Occipital lobe (tissue), 2 donors: Measurements from ENCODE around the gene LILRA6. TPM values are rescaled to one million over a fixed set of nuclear protein-coding genes. Genes with fewer than 3 reads are reported as not detected.
A peak's percentile ranks its signal among the peaks of the same experiment; 100 is the strongest.
"Not testable (repeated sequence)": the region's sequence is repeated elsewhere in the genome, so short reads cannot be mapped to it uniquely, and the experiment has no call there.

Source experiments
- DNase-seq: peaks from one replicate; lab custom pipeline; 2025; lab: John Stamatoyannopoulos, UW
- total RNA-seq: library from RNA; depleted of rRNA; stranded (reverse); fragments of >200 nt; gene quantifications from one replicate; pipeline ENCODE4 v1.2.3, GENCODE V29; 2014

Gene LILRA6
- total RNA-seq, 1 donor from 2014 or later, result not detected

- DNase-seq, result peak; percentile 46
These were observed 11.3 kb downstream of the LILRA6 start for GRCh38 chr19:54231077-54231931.

- DNase-seq, result no peak
These were observed 12.6 kb downstream of the LILRA6 start for GRCh38 chr19:54230031-54230430.

DNA sequence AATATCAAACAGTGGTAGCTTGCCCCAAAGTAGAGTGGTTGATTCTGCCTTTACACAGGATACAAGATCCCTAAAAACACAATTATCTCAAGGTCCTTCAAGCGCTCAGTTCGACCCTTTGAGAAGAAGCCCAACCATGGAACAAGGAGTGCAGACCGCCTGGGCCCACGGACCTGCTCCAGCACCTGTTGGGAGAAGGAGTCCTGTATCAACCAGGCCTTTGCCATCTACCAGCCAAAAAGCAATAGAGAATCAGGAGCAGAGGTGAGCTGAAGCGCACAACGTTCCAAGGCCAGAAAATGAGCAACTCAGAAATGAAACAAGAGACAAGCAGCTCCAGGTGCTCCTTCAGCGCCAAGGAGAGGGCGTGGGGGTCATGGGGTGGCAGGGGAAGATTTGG lies 13.4 kb downstream of the LILRA6 start:
- no peak for DNase-seq

GRCh38 chr19:54224619-54225018 lies 18.0 kb downstream of the LILRA6 start:
- not testable (repeated sequence) for DNase-seq

- not testable (repeated sequence) for DNase-seq
These were observed 18.7 kb downstream of the LILRA6 start for GRCh38 chr19:54223937-54224281.

GRCh38 chr19:54223277-54223936 lies 19.2 kb downstream of the LILRA6 start:
- DNase-seq, result not testable (repeated sequence)

DNA sequence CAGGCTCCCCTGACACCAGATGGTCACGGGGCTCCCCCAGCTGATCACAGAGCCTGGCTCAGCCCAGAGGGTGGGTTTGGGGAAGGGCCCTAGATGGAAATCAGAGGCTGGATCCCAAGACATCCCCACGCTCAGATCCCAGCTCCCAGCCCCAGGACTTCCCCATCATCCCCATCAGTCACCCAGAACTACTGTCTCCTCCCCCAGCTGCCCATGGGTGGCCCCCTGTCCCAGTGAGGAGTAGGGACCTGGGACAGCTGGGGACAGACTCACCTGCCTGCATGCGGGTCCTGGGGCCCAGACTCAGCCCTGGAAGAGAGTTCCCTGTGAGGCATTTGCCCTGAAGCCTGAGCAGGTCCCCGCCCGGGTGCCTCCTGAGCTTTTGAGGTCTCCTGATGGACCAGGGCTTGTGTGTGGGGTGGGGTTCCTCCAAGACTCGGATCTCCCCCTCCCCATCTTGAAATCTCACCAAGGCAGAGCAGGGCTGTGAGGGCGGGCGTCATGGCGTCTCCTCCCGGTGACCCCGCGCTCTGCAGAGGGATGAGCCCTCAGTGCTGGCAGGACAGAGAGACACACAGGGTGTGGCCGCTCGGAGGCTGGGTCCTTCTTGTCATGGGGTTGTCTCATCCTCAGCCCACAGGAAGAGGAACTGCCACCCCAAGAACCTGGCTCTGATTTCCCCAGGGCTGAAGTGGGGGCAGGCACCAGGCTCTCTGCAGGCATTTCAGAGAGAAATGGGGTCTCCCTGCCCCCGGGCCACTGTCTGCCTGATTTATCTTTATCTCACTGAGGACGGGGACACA lies 19.9 kb downstream of the LILRA6 start, which contains the start of gene LILRB3:
LILRB3 (minus strand) TSS at position 534 of the 803 bp plus-strand sequence; CDS start at position 503, 31 bp downstream.
- not testable (repeated sequence) for DNase-seq

DNA sequence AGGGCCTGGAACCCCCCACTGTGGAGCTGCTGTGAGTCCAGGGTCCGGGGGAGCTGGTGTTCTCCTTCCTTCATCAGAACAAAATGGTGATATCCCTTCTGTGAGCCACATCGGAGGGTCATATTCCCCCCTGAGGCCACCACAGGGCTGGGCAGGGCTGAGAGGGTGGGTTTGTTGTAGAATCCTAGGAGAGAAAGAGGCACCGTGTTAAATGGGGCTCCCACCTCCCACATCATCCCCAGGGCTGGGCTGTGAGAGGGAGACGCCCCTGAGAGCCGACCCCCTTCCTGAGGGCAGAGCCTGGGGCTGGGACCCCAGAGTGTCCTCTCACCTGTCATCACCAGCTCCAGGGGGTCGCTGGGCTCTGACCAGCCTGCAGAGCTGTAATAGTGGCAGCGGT lies 20.6 kb downstream of the LILRA6 start:
- not testable (repeated sequence) for DNase-seq

DNA sequence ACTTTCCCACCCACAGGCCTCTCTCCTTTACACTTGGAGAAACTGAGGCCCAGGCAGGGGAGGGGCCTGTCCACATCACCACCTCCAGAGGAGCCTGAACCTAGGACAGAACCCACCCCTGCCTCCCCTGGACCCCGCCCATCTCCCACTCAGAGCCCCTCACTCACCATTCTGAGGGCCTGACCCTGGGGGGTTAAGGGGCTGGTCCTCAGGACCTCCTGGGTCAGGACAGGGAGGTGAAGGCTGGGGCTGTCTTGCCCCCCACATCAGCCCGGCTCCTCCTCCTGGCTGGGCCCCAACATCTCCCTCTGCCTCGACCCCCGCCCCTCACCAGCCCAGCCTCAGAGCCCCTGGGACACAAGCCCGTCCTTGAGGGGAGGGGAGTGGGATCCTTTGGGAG lies 22.9 kb downstream of the LILRA6 start:
- not testable (repeated sequence) for DNase-seq

- no peak for DNase-seq
These were observed 23.5 kb downstream of the LILRA6 start for GRCh38 chr19:54218960-54219661.

GRCh38 chr19:54218259-54218658 lies 24.3 kb downstream of the LILRA6 start:
- DNase-seq, result no peak

- not testable (repeated sequence) for DNase-seq
These were observed 24.9 kb downstream of the LILRA6 start for GRCh38 chr19:54217517-54218247.

- no peak for DNase-seq
These were observed 25.7 kb downstream of the LILRA6 start for GRCh38 chr19:54216869-54217268.

- DNase-seq, result not testable (repeated sequence)
These were observed 27.9 kb downstream of the LILRA6 start for GRCh38 chr19:54214734-54215133.

GRCh38 chr19:54214217-54214616 lies 28.4 kb downstream of the LILRA6 start:
- DNase-seq, result not testable (repeated sequence)

DNA sequence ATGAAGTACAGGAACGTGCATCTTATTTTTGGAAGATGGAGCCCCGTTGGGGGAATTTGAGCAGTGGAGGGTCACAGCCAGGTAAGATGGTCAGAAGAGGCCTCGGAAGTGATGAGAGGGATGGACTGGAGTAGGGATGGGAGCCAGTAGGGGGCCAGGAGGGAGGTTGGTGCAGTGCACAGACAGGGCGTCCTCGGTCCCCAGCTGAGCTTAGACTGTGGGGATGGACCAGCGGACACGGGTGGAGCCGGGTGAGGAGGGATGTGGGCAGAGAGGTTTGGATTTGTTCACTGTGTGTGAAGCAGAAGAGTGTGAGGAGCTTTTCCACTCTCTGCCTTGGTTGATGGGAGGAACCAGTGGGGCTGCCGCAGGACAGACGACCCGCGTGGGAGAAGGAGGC lies 31.4 kb downstream of the LILRA6 start:
- no peak for DNase-seq

DNA sequence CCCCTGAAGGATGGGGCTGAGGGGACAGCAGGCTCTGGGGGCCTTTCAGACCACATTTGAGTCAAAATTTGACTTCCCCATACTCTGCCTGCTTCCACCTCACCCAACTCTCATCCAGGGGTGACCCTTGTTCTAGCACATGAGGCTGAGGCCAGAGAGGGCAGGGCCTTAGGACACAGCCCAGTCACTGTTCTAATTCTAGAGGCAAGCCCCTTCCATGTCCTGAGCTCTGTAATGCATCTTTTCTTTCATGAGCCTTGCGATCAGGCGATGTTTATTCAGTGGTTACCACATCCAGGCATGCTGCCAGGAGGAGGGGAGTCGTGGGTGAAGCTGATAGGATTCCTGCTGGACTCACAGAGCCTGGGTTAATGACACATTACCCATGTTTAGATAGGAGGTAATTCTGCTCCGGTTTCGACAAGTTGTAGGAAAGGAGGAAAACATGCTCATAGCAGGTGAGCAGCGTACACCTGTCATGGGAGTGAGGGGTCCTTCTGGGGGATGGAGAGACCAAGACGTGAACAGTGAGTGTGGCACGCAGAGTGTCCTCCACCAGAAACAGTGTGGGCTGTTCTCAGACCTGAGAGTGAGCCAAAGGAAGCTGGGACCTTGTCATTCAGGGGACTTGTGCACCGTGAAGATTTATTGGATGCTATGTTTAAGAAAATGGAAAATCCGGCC lies 32.6 kb downstream of the LILRA6 start:
- peak; percentile 59 for DNase-seq

GRCh38 chr19:54209058-54209810 lies 33.4 kb downstream of the LILRA6 start:
- no peak for DNase-seq

DNA sequence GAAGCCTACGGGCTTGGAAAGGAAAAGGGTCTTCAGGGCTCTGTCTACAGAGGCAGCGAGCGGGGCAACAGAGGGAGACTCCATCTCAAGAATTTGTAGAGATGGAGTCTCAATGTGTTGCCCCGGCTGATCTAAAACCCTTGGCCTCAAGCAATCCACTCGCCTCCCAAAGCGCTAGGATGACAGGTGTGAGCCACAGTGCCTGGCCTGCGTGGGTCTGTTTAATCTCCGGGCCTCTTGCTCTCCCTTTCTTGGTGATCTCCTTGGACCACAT lies 33.9 kb downstream of the LILRA6 start:
- no peak for DNase-seq
